ENCODE measurements around the gene FHOD1.

The FHOD1 gene

DNA sequence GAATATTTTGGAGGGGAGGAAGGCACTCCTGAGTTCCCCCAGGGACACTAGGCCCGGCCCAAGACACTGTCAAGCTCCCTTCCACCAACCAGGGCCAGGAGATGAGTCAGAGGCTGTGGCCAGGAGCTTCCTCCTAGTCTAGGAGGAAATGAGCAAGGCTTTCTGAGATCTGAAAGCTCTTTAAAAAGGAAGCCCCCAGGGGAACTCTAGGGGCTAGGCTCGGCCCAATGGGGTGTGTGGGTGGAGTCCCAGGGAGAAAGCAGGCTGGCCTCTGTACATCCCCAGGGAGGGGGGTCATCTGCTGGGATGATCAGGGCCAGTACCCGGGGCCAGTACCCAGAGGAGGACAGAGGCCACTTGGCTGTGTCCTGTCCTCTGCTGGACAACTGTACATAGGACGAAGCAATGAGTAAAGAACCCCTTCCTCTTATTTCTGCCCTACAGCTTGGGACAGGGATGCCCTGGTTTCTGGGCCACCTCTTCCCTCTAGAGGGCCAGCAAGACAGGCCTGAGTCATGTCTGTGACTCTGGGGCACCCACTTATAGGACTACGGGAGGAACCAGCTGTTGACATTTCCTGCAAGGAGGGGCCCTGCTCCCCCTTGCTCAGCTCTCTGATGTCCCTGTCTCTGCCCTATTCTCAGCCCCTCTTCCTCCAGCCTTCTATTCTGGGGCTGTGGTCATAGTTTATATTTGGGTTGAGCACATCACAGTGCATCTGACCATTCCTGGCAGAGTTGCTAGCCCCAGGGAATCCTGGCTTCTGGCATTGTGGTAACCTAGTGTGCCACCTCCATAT, 2.7 kb downstream of the FHOD1 start:
- no peaks in the 10 kb centered on the region for H3K9me3 ChIP-seq (ENCODE audit: severe bottlenecking)
- H3K27me3 ChIP-seq (ENCODE audit: insufficient read depth, poor library complexity, severe bottlenecking) = no peaks in the 10 kb centered on the region
- H3K4me1 ChIP-seq (ENCODE audit: insufficient read depth, poor library complexity, severe bottlenecking) = peaks cover 64% of the 10 kb centered on the region
- peak; percentile 47 for ATAC-seq (ENCODE audit: low read depth)
- H3K36me3 ChIP-seq (ENCODE audit: low read depth) = peaks cover 20% of the 10 kb centered on the region
- H3K27ac ChIP-seq (ENCODE audit: poor library complexity, severe bottlenecking) = peak overlapping the region; percentile 92
- no peak overlapping the region for H3K4me3 ChIP-seq (ENCODE audit: severe bottlenecking)
- DNase-seq (ENCODE audit: low spot score) = peak; percentile 93
- TF ChIP-seq, protein P1, sequence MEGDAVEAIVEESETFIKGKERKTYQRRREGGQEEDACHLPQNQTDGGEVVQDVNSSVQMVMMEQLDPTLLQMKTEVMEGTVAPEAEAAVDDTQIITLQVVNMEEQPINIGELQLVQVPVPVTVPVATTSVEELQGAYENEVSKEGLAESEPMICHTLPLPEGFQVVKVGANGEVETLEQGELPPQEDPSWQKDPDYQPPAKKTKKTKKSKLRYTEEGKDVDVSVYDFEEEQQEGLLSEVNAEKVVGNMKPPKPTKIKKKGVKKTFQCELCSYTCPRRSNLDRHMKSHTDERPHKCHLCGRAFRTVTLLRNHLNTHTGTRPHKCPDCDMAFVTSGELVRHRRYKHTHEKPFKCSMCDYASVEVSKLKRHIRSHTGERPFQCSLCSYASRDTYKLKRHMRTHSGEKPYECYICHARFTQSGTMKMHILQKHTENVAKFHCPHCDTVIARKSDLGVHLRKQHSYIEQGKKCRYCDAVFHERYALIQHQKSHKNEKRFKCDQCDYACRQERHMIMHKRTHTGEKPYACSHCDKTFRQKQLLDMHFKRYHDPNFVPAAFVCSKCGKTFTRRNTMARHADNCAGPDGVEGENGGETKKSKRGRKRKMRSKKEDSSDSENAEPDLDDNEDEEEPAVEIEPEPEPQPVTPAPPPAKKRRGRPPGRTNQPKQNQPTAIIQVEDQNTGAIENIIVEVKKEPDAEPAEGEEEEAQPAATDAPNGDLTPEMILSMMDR (IDR thresholded peaks at IDR 0.05; ENCODE audit: poor library complexity, severe bottlenecking) = peak; percentile 23

- H3K27me3 ChIP-seq (ENCODE audit: insufficient read depth, poor library complexity, severe bottlenecking) = no peaks in the 10 kb centered on the region
- peaks cover 64% of the 10 kb centered on the region for H3K4me1 ChIP-seq (ENCODE audit: insufficient read depth, poor library complexity, severe bottlenecking)
- ATAC-seq (ENCODE audit: low read depth) (no peak), DNase-seq (ENCODE audit: low spot score) (no peak)
- TF ChIP-seq, protein P1 (IDR thresholded peaks at IDR 0.05; ENCODE audit: poor library complexity, severe bottlenecking) = no peak
- H3K27ac ChIP-seq (ENCODE audit: poor library complexity, severe bottlenecking) = peak overlapping the region; percentile 92
- H3K9me3 ChIP-seq (ENCODE audit: severe bottlenecking) = no peaks in the 10 kb centered on the region
- no peak overlapping the region for H3K4me3 ChIP-seq (ENCODE audit: severe bottlenecking)
- H3K36me3 ChIP-seq (ENCODE audit: low read depth) = peaks cover 31% of the 10 kb centered on the region
These were observed 3.8 kb downstream of the FHOD1 start for GRCh38 chr16:67243481-67243880.

GRCh38 chr16:67242138-67242730, 5.0 kb downstream of the FHOD1 start:
- DNase-seq (ENCODE audit: low spot score) (no peak), ATAC-seq (ENCODE audit: low read depth) (no peak)
- Histone ChIP-seq H3K27me3 (ENCODE audit: insufficient read depth, poor library complexity, severe bottlenecking) (no peaks in the 10 kb centered on the region), H3K4me1 (ENCODE audit: insufficient read depth, poor library complexity, severe bottlenecking) (peaks cover 59% of the 10 kb centered on the region), H3K27ac (ENCODE audit: poor library complexity, severe bottlenecking) (peak overlapping the region; percentile 92), H3K36me3 (ENCODE audit: low read depth) (peaks cover 43% of the 10 kb centered on the region), H3K9me3 (ENCODE audit: severe bottlenecking) (no peaks in the 10 kb centered on the region), H3K4me3 (ENCODE audit: severe bottlenecking) (no peak overlapping the region)
- TF ChIP-seq, protein P1 (IDR thresholded peaks at IDR 0.05; ENCODE audit: poor library complexity, severe bottlenecking) = no peak

GRCh38 chr16:67241008-67241900, 6.0 kb downstream of the FHOD1 start:
- Histone ChIP-seq H3K4me1 (ENCODE audit: insufficient read depth, poor library complexity, severe bottlenecking) (peaks cover 59% of the 10 kb centered on the region), H3K36me3 (ENCODE audit: low read depth) (peaks cover 51% of the 10 kb centered on the region), H3K27ac (ENCODE audit: poor library complexity, severe bottlenecking) (peak overlapping the region; percentile 92), H3K9me3 (ENCODE audit: severe bottlenecking) (no peaks in the 10 kb centered on the region), H3K4me3 (ENCODE audit: severe bottlenecking) (no peak overlapping the region), H3K27me3 (ENCODE audit: insufficient read depth, poor library complexity, severe bottlenecking) (no peaks in the 10 kb centered on the region)
- DNase-seq (ENCODE audit: low spot score) (peak; percentile 87), ATAC-seq (ENCODE audit: low read depth) (peak; percentile 59)
- TF ChIP-seq, protein P1 (IDR thresholded peaks at IDR 0.05; ENCODE audit: poor library complexity, severe bottlenecking) = no peak
